AG20443 (cell line): ENCODE measurements around the gene EFL1.
A peak's percentile ranks its signal among the peaks of the same experiment; 100 is the strongest.
"Not testable (repeated sequence)": the region's sequence is repeated elsewhere in the genome, so short reads cannot be mapped to it uniquely, and the experiment has no call there.

Experiments used
- DNase-seq: peaks from one replicate; pipeline ENCODE4 v3.0.0; 2012; ENCODE audit warnings: low spot score, mixed read lengths

EFL1 gene

DNA sequence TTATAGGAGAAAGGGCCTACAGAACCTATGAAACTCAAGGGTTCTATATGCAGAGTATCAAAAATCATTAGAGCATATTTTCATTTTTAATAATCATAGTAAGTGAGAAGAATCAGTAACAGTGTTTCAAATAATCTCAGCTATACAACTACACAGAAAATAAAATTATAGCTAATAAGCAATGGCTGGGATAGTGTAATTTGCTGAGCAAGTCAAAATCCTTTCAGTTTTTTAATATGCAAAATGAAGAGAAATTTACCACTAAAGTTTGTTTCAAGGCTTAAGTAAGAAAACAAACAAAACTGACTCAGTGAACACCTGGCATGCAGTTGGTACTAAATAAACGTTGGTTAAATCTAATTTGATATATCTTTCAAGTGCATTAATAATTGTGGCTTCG is 66.2 kb downstream of the EFL1 start:
- no peak for DNase-seq

DNA sequence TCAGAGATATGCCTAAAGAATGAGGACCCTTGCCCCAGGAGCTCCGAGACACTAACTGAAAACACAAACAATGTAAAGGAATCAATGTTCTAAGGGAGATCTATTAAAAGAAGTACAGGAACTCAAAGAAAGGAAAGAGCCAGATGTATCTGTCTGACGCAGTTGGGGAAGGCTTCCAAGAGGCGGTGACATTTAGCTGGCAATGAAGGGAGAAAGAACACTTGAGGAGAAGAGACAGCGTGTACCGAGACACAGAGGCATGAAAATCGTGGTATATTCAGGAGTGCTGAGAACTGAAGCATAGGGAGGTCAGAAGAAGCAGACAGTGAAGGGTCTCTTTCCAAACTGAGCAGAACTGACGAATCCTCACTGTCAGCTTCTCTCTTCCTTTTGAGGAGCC is 66.7 kb downstream of the EFL1 start:
- not testable (repeated sequence) for DNase-seq

DNA sequence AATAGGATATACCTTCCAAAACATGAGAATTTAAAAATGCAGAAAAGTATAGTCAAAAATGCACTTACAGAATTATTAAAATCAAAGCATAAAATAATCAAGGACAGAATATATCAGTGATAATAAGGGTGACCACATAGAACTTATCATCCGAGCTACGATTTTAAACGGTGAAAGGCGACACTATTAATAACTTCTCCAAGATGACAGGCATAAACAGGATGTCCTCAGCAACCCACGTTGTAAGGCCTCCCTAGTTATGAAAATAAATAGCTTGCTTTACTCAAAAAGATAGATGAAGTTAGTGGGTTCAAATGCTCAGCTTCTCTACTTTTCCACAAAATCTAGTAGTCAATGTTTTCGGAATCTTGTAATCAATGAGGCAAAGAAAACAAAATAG is 68.0 kb downstream of the EFL1 start:
- DNase-seq: not testable (repeated sequence)

DNA sequence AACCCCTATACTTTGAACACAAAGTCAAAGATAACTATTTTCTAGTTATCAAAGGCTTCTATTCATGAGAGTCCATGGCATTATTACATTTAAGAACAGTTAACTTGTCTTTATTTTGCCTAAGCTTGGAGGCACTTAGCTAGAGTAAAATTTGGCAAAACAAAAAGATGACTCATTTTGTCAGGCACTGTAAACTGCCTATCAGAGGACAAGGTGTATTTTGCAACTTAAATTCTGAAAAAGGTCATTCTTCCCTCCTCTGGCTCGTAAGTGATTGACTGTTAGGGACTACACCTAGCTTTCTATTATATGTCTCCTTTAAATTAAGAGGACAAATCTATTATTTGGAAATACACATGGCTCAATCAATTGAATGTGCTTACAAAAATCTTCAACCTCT is 69.1 kb downstream of the EFL1 start:
- not testable (repeated sequence) for DNase-seq

DNA sequence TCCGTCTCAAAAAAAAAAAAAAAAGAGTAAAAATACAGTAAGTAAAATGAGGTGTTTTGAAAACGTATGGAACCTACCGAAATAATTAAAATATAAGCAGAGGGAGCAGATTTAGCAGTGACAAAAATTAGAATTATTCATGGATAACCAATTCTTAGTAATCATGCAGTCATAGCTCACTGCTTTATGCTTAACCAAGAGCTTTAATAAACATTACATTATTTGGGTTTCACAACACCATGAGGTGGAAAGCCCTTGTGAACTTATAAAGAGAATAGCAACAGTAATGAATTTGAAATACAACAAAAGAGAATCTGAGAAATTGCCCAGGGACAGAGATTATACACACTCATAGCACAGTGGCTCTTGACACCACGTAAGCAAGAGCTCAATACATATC is 70.1 kb downstream of the EFL1 start:
- DNase-seq: not testable (repeated sequence)

DNA sequence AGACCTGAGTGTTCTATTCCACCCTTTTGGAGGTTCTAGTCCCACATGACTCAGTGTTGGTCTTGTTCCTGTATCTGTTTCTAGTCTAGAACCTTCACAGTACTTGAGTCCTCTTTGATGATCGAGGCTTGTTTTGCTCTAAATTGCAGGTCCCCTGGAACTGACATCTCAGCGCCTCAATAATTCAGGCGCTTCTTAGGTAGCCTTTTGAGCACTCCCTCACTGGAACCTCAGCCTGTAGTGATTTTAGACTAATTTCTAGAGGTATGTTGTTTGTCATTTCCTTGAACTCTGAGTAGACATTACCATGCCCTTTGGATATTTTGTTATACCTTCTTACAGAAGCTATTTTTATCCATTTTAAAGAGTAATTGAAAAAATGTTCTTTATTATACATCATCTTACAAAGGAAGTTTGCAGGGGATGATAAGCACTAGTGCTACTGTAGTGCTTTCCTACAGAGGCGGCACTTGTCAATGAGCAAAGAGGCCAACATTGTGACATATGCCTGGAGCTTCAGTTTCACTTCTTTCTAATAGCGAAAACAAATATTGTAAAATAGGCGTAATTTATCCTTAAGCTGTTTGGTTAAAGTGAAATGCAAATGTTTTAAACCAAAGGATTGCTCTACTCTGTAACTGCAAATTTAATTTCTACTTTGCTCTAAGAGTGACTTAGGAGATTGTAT is 75.7 kb downstream of the EFL1 start:
- DNase-seq: no peak

DNA sequence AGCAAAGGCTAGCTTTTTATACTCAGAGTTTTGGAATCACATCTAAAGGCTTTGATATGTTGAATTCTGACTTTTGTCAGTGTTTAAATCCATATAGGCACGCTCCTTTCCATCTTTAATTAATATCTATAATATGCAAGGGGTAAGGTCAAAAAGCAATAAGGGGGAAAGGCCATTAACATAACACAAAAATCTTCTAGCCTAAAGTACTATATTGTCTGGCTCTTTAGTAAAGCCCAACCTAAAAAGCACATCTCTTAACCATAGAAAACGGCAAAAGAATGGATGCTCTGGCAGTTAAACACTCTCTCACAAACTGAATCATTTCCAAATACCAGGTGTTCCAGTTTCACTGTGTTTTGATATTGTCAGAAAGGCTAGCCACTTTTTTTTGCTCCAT is 76.4 kb downstream of the EFL1 start:
- DNase-seq: no peak

DNA sequence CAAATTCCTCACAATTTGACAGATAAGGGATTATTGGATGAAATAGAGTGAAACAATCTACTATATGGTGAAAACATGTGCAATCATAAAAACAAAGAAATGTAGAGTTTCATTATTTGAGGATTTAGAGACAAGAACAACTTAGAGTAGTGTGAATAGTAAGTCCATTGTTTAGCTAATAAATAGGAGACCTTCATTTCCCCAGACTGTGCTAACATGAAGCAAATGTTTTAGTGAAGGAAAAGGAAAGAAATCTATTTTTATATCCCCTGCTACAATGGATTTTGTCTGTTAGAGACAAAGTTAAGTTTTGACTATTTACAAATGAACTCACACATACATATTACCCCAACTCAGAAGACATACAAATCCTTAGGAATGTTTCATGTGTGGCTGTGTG is 77.8 kb downstream of the EFL1 start:
- no peak for DNase-seq

DNA sequence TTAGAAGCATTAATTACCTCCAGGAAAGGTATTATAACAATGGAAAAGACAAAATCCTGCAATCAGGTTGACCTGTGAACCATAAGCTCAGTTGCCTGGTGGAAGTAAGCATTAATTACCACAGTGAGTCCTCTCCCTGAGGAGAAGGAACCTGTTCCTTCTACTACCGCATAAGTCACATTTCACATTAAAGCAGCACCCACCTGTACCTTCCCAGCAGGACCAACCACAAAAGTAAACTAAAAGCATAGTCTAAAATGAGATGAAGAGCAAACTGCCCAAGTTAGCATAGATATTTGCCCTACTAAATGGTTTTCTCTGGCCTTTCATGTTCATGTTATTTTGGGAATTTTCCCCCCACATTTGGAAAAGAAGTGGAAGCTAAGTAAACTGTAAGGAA is 78.2 kb downstream of the EFL1 start:
- DNase-seq: no peak

DNA sequence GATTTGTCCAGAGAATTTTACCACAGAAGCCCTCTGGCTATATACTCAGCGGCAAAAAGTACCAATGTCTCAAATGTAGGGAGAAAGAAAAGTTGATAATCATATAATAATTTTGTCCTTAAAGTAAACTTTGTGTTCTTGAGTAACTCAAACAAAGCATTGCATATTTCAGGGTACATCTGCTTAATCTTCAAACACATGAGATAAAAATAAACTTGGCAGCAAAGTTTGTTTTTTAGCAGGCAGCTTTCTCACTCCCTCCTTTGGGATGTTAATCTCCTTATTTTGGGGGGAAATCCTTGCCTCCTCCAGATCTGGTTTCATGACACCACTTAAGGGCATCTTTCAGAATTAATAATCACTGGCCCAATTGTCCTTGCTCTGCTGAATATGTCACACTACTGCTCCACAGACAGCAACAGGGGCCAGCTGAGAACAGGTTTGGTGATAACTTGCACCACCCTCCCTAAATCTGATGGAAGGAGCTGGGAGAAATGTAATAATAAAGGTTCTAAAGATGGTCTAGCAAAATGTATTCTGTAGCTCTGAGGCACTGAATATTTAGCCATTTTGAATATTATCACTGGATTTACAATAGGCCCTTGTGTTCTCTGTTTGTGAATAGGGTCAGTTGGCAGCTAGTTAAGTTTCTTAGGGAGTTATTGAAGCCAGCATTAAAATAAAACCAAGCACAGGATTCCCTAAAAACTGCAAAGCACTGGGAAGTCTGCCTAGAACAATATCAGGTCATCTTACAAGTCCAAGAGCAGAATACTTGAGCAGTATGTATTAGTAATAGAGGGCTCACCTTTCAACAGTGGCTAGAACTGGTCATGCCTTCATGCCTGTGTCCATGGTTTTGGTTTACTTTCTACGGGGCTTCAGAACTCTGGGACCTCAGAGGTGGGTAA is 79.2 kb downstream of the EFL1 start:
- DNase-seq: peak; percentile 43

DNA sequence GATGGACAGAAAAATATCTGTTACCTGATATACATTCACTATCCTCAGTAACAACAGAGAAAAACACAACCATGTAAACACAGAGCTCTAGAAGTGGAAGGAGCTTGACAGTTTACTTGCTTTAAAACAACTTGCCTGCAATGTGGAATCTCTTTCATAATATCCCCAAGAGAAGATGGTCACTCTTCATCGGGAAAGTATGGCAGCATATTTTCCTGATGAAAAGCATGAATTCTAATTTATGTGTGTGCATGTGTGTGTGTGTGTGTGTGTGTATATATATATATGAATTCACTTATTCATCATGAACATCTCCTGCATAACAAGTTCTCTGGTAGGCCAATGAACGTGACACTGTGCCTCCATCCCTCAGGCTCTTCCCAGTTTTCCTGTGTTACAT is 81.2 kb downstream of the EFL1 start:
- DNase-seq: no peak

DNA sequence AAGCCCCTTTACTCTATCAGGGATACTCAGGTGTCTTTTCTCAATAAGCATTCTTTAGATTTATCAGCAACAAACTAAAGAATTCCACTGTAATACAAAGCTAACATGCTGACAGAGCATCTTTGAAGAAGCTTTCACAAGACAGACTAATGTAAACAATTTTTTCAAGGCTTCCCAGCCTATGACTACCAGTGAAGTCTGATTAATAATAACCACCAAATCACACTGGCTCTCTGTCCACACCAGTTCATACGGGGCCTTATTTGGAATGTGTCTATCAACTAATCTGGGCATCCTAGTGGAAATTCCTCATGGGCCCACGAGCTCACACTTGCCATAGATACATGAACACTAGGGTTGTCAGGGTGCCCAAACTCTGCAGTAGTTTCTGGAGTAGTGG is 84.5 kb downstream of the EFL1 start:
- peak; percentile 31 for DNase-seq

DNA sequence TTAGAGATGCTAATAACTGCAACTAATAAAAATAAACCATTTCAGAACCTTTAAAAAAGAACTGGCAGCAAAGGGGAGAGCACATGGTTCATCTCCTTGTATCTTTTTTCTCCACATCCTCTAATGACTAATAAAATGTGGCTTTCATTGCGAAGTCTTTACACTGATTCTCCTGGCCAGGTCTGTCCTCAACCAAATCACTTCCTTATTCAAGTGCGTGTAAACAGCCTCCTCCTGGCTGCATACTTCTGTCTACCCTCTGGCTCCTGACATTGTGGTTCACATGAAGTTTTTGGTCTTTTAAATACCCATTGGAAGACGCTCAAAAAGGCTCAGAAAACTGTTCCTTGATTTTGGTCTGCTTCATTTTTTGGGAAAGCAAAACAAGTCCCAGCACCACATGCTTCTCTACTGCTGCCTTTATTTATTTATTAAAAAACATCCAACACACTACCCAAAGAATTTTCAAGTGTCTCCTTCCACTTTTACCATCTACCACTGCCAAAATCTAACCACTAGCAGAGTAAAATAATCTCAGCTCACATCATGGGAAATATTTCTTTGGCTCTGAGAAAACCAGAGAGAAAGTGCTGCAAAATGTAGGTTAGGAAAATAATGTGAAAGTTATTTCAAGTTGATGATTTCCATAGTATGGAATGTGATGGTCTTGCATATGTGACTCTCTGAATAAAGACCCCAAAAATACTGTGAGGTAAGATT is 85.1 kb downstream of the EFL1 start:
- peak; percentile 56 for DNase-seq

DNA sequence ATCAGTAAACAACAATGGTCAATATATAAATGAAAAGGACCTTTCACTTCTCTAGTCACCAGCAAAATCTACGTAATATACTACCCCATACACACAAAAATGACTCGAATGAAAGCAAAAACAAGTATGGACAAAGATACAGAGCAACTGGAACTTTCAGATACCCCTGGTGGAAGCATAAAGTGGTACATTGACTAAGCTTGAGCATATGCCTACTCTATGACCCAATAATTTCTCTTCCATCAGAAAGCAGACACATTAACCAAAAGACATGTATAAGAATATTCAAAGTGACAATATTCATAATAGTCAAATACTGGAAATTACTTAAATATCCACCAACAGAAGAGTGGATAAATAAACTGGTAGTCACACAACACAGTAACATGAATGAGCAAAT is 86.0 kb downstream of the EFL1 start:
- DNase-seq: no peak

DNA sequence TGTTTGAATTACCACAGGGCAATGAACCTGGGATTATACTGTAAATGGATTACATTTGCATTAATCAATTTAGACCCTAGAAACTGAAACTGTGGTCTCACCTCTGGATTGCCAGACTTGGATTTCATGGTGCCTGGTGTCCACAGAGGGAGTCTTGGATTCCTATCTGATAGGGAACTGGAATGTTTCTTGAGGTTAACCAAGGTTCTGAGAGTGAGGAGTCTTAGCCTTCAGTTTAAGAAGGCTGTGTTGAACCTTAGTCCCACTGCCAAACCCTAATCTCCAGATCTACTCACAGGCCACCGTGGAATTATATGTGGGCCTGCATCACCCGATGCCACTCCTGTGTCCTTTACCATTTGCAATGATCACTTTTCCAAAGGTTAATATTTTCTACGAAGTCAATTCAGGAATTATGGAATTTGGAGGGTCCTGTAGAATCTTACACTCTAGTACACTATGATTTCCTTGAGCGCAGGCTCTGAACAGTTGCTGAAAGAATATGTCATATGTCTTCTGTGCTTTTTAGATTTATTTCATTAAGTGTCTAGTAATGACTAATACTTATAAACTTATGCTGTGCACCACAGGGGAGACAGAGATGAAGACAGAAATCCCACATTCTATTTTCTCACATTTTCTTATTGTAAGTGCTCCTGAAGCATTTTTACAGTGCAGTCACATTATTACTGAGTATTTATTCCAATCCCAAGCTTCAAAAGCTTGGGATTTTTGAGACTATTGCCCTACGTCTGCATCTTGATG is 87.9 kb downstream of the EFL1 start:
- no peak for DNase-seq

DNA sequence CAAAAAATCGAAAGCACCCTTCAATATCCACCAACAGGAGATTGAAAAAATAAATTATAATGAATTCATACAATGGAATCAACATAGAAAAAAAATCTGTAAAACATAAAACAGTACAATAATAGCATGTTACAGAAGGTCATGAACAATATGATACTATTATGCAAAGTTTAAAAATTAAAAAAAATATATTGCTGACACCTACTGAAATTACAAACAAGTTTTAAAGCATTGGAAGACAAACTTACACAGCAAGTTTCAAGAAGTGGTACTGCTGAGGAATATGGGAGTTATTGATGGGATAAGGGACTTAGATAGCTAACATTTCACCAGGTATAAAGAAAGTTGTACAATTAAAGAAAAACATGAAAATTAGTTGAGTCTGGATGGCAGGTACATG is 89.4 kb downstream of the EFL1 start:
- no peak for DNase-seq

DNA sequence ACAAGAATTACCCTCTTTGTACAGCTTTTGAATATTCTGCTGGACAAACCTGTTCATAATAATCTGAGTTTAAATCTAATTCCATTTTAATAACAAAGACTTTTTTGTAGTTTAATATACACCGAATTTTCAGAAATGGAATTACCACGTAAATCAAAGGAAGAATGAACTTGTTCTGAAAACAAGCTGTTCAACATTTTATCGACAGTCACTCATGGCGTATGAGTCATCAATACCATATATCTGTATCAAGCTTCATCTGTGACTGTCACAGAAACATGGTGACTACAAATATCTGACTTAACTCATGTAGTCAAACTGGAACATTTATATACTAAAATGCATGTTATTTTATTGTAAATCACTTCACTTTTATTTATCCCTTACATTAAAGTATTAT is 90.0 kb downstream of the EFL1 start:
- DNase-seq: no peak

DNA sequence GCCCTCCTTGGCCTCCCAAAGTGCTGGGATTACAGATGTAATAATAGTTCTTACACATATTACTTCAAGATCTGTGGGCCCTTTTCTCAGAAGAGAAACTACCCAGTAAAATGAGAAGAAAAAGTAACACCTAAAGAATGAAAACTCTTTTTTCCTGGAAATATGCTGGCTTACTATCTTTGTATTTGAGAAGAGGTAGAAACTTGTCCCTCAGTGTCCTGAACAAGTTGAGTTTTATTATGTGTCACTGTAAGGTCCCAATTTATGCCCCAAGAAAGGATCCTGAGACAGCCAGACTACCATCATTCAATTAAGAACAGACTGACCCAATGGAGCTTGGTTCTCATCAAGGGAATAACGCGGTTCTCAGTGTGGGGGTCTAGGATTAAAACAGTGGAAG is 93.8 kb downstream of the EFL1 start:
- DNase-seq: no peak

DNA sequence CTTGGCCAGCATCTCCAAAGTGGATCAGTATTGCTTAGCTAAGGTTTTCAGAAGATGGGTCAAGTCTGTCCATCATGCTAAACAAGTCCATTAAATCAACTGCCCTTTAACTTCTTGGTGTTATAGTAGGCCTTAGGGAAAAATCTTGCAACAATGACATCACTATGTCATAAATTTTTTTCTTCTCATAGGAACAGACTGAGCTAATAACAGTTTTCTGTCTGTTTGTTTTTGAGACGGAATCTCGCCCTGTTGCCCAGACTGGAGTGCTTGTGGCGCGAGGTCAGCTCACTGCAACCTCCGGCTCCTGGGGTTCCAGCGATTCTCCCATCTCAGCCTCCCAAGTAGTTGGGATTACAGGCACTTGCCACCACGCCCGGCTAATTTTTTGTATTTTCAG is 94.2 kb downstream of the EFL1 start:
- no peak for DNase-seq

DNA sequence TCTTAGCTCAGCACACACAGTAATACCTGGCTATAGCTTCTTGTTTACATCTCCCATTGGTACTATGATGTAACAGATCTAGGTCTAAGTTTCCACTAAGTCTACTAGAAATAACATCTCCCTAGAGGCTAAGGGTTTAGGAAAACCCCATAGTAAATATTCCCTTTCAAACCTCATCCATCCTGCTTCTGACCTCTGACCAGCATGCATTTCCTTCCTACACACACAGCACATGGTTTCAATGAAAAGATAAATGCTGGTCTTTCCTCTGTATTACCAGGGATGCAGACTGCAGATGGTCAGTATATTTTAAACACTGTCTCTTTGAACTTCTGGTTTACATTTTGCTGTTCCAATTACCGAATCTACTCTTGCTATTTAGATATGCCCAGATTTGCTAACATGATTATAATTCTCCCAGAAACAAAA is 96.6 kb downstream of the EFL1 start:
- DNase-seq: no peak

DNA sequence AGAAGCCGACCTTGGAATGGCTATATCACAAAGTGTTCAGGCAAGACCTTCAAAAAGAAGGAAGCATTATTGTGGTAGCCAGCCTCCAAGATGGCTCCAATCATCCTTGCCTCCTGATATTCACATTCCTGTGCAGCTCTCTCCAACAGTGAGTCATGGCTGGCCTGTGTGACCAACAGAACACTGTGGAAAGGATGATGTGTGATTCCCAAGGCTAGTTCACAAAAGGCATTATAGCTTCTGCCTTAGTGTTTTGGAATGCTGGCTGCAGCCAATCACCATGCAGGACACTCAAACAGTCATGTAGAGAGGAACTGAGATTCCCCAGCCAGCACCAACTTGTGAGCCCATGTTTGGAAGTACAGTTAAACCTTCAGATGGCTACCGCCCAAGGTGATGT is 102.6 kb downstream of the EFL1 start:
- peak; percentile 86 for DNase-seq

DNA sequence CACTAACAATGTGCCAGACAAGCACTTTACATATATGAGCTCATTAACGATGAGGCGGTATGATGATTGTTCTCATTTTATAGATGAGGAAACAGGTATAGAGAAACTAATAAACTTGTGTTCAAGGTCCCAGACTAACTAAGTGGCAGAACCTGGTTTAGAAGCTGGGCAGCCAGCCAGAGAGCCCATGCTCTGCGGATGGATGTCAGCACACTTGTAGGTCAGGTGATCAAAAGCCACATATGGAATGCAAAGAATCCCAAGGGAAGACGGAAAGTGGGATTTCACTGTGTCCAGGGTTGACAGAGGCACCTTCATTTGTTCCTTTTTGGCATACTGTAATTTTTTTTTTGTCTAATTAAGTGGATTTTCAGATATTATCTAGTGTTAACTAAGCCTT is 103.7 kb downstream of the EFL1 start:
- no peak for DNase-seq
